ENCODE measurements around the gene EAF1.
"Not testable (repeated sequence)": the region's sequence is repeated elsewhere in the genome, so short reads cannot be mapped to it uniquely, and the experiment has no call there.

Gene EAF1

GRCh38 chr3:15478640-15478979, 51.2 kb downstream of the EAF1 start:
- Histone ChIP-seq H3K36me3 (ENCODE audit: insufficient read depth, low read length) (no peaks in the 10 kb centered on the region), H3F3A (ENCODE audit: insufficient read depth, low read length) (no peaks in the 10 kb centered on the region), H3K27ac (ENCODE audit: low read depth, low read length, poor library complexity, severe bottlenecking) (no peak overlapping the region), H3K4me3 (ENCODE audit: low read depth, low read length, poor library complexity, severe bottlenecking) (no peak overlapping the region), H3K9ac (ENCODE audit: low read length) (no peak overlapping the region), H2AFZ (ENCODE audit: low read length) (no peak overlapping the region), H3K27me3 (ENCODE audit: insufficient read depth, low read length) (no peaks in the 10 kb centered on the region), H3K79me2 (ENCODE audit: insufficient read depth, low read length) (no peaks in the 10 kb centered on the region), H3K9me3 (ENCODE audit: low read length) (no peaks in the 10 kb centered on the region), H3K4me1 (ENCODE audit: insufficient read depth, low read length, severe bottlenecking) (no peaks in the 10 kb centered on the region), H4K20me1 (ENCODE audit: insufficient read depth, low read length) (no peaks in the 10 kb centered on the region), H3K9me2 (ENCODE audit: low read depth, low read length) (no peaks in the 10 kb centered on the region), H3K4me2 (ENCODE audit: low read length) (no peak overlapping the region)
- no peak for TF ChIP-seq CTCF (IDR thresholded peaks at IDR 0.05; ENCODE audit: low read length)
- TF ChIP-seq EZH2 (IDR thresholded peaks at IDR 0.05; ENCODE audit: borderline replicate concordance, low read length): no peak

GRCh38 chr3:15479400-15480224, 52.2 kb downstream of the EAF1 start:
- H3K27me3 ChIP-seq (ENCODE audit: insufficient read depth, low read length): no peaks in the 10 kb centered on the region
- H3K9me3 ChIP-seq (ENCODE audit: low read length): no peaks in the 10 kb centered on the region
- no peak overlapping the region for H3K27ac ChIP-seq (ENCODE audit: low read depth, low read length, poor library complexity, severe bottlenecking)
- TF ChIP-seq EZH2 (IDR thresholded peaks at IDR 0.05; ENCODE audit: borderline replicate concordance, low read length): no peak
- no peak for TF ChIP-seq CTCF (IDR thresholded peaks at IDR 0.05; ENCODE audit: low read length)
- H3K4me3 ChIP-seq (ENCODE audit: low read depth, low read length, poor library complexity, severe bottlenecking): no peak overlapping the region
- H3F3A ChIP-seq (ENCODE audit: insufficient read depth, low read length): no peaks in the 10 kb centered on the region
- H4K20me1 ChIP-seq (ENCODE audit: insufficient read depth, low read length): no peaks in the 10 kb centered on the region
- no peaks in the 10 kb centered on the region for H3K9me2 ChIP-seq (ENCODE audit: low read depth, low read length)
- H3K79me2 ChIP-seq (ENCODE audit: insufficient read depth, low read length): no peaks in the 10 kb centered on the region
- no peaks in the 10 kb centered on the region for H3K4me1 ChIP-seq (ENCODE audit: insufficient read depth, low read length, severe bottlenecking)
- H3K9ac ChIP-seq (ENCODE audit: low read length): no peak overlapping the region
- no peaks in the 10 kb centered on the region for H3K36me3 ChIP-seq (ENCODE audit: insufficient read depth, low read length)
- no peak overlapping the region for H3K4me2 ChIP-seq (ENCODE audit: low read length)
- H2AFZ ChIP-seq (ENCODE audit: low read length): no peak overlapping the region

GRCh38 chr3:15484551-15484950, 57.2 kb downstream of the EAF1 start:
- H3K27me3 ChIP-seq (ENCODE audit: insufficient read depth, low read length); H3K9ac ChIP-seq (ENCODE audit: low read length); H3K4me2 ChIP-seq (ENCODE audit: low read length); H3K27ac ChIP-seq (ENCODE audit: low read depth, low read length, poor library complexity, severe bottlenecking); H2AFZ ChIP-seq (ENCODE audit: low read length); H3K79me2 ChIP-seq (ENCODE audit: insufficient read depth, low read length); H4K20me1 ChIP-seq (ENCODE audit: insufficient read depth, low read length); H3K9me3 ChIP-seq (ENCODE audit: low read length); H3K4me3 ChIP-seq (ENCODE audit: low read depth, low read length, poor library complexity, severe bottlenecking); H3K36me3 ChIP-seq (ENCODE audit: insufficient read depth, low read length); H3K9me2 ChIP-seq (ENCODE audit: low read depth, low read length); H3F3A ChIP-seq (ENCODE audit: insufficient read depth, low read length); H3K4me1 ChIP-seq (ENCODE audit: insufficient read depth, low read length, severe bottlenecking): not testable (repeated sequence)

GRCh38 chr3:15486020-15486419, 58.6 kb downstream of the EAF1 start:
- Histone ChIP-seq H3K4me1 (ENCODE audit: insufficient read depth, low read length, severe bottlenecking) (no peaks in the 10 kb centered on the region), H3K79me2 (ENCODE audit: insufficient read depth, low read length) (no peaks in the 10 kb centered on the region), H3K27ac (ENCODE audit: low read depth, low read length, poor library complexity, severe bottlenecking) (no peak overlapping the region), H3K4me3 (ENCODE audit: low read depth, low read length, poor library complexity, severe bottlenecking) (no peak overlapping the region), H3K9ac (ENCODE audit: low read length) (no peak overlapping the region), H3K9me3 (ENCODE audit: low read length) (no peaks in the 10 kb centered on the region), H4K20me1 (ENCODE audit: insufficient read depth, low read length) (no peaks in the 10 kb centered on the region), H3K27me3 (ENCODE audit: insufficient read depth, low read length) (no peaks in the 10 kb centered on the region), H3K36me3 (ENCODE audit: insufficient read depth, low read length) (no peaks in the 10 kb centered on the region), H3K4me2 (ENCODE audit: low read length) (no peak overlapping the region), H2AFZ (ENCODE audit: low read length) (no peak overlapping the region), H3K9me2 (ENCODE audit: low read depth, low read length) (no peaks in the 10 kb centered on the region), H3F3A (ENCODE audit: insufficient read depth, low read length) (no peaks in the 10 kb centered on the region)
- TF ChIP-seq EZH2 (IDR thresholded peaks at IDR 0.05; ENCODE audit: borderline replicate concordance, low read length) (no peak), CTCF (IDR thresholded peaks at IDR 0.05; ENCODE audit: low read length) (no peak)

All from OCI-LY1 (cell line).